Measurements from ENCODE around the gene EXOC2. TPM values are rescaled to one million over a fixed set of nuclear protein-coding genes. Genes with fewer than 3 reads are reported as not detected.

Gene EXOC2
- total RNA-seq, 4 donors from 2014 or later = 19.5 to 23.6 (median 20.9) TPM

DNA sequence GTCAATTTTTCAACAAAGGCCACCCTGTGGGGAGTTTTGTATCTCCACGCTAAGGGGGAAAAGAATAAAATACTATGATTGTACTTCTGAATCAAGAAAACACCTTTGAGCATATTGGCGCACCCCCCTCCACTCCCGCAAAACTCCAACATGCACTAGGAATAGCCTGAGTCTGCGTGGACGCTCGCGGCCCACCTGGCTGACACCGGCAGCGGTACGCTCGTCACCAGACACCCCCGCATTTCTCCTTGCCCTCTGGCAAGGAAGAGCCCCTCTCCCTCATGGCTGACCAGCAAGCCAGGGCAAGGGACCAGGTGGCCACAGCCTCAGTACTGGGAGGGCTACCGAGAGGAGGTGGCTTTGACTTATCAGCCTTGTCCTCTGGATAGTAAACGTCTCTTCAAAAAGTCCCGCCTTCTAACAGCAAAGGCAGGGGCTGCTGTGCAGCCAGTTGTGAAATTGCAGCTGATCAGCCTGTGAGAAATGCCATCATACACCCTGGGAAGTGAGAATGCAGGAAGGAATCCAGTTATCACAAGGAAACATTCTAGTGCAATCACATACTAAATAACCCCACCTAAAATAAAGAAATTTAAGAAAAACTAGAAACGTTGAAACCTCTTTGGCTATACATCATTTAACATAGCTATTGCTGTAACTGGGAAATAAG lies 120.2 kb downstream of the EXOC2 start:
- H3K4me3 ChIP-seq (ENCODE audit: low read depth, poor library complexity, severe bottlenecking) = no peak overlapping the region
- WGBS, 2 donors = 89 to 94% methylated on average over 16 of the region's 16 CpGs
- intact Hi-C loops (cut with DNase I; ENCODE audit: low total_unique reads) = no loop called here
- DNase-seq (ENCODE audit: low spot score in 2 of 2) = no peak
- no peak for TF ChIP-seq POLR2A (IDR thresholded peaks at IDR 0.05)
- TF ChIP-seq, protein P1, sequence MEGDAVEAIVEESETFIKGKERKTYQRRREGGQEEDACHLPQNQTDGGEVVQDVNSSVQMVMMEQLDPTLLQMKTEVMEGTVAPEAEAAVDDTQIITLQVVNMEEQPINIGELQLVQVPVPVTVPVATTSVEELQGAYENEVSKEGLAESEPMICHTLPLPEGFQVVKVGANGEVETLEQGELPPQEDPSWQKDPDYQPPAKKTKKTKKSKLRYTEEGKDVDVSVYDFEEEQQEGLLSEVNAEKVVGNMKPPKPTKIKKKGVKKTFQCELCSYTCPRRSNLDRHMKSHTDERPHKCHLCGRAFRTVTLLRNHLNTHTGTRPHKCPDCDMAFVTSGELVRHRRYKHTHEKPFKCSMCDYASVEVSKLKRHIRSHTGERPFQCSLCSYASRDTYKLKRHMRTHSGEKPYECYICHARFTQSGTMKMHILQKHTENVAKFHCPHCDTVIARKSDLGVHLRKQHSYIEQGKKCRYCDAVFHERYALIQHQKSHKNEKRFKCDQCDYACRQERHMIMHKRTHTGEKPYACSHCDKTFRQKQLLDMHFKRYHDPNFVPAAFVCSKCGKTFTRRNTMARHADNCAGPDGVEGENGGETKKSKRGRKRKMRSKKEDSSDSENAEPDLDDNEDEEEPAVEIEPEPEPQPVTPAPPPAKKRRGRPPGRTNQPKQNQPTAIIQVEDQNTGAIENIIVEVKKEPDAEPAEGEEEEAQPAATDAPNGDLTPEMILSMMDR (IDR thresholded peaks at IDR 0.05) = no peak

DNA sequence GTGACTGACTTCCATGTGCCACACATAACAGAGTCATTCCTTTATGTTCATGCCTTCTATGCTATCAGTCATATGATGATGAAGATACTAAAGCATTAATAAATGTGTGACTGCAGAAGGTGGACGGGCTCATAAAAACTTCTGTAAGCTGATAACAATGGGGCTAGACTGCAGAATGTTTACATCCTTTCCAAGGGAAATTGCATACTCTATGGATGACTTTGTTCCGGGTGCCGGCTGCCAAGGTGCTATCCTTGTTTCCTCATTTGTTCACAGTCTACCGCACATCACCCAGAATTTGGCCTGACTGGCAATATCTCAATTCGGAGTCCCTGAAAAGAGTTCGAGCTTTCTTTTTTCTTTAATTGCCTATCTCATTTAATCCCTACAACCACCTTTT lies 121.0 kb downstream of the EXOC2 start:
- DNase-seq (ENCODE audit: low spot score in 2 of 2) = no peak
- intact Hi-C loops (cut with DNase I; ENCODE audit: low total_unique reads) = no loop called here
- H3K4me3 ChIP-seq (ENCODE audit: low read depth, poor library complexity, severe bottlenecking) = no peak overlapping the region
- 98 to 99% methylated on average over 6 of the region's 6 CpGs for WGBS, 2 donors
- TF ChIP-seq, protein P1 (IDR thresholded peaks at IDR 0.05) = no peak
- no peak for TF ChIP-seq POLR2A (IDR thresholded peaks at IDR 0.05)

DNA sequence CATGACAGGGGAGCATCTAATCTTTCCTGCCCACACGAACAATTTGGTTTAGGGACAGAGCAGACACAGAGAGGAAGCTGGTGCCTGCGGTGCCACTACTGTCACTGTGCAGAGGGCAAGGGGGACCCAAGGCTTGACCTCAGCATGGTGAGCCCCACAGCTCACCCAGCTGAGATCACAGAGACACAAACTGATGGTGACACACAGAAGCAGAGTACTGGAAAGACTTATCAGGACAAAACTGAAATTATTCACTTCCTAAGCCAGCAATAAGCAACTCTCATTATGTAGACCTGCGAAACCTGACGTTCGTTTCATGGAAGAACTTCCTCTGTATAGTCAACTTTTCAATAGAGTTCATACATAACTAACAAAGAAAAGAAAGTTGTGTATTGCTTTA lies 122.1 kb downstream of the EXOC2 start:
- no peak for DNase-seq (ENCODE audit: low spot score in 2 of 2)
- intact Hi-C loops (cut with DNase I; ENCODE audit: low total_unique reads) = no loop called here
- no peak overlapping the region for H3K4me3 ChIP-seq (ENCODE audit: low read depth, poor library complexity, severe bottlenecking)
- WGBS, 2 donors = 97% methylated on average over 5 of the region's 5 CpGs
- TF ChIP-seq POLR2A (IDR thresholded peaks at IDR 0.05) = no peak
- TF ChIP-seq, protein P1 (IDR thresholded peaks at IDR 0.05) = no peak

DNA sequence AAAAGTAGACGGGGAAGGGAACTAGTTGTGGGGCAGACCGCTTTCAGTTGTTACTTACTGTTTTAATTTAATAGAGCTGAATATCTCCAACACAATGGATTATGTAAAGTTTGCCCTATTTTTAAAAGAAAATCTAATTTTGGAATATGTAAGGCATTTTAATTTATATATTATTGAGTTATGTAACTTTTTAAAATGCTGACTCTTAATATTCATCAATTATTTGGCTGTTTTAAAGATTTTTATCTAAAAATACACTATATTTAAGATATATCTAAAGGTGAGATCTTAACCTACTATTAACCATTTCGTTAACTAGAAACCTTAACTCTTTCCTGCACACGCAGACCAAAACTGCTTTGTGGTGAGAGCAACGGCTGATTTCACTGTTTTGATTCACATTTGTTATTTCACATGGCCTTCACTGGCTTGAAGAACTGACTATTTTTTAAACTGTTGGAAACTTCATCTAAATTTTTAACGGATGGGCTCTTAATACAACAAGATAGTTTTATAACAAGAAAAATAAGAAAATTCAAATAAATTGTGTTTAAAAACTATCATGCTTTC lies 123.9 kb downstream of the EXOC2 start:
- intact Hi-C loops (cut with DNase I; ENCODE audit: low total_unique reads) = no loop called here
- DNase-seq (ENCODE audit: low spot score in 2 of 2) = no peak
- TF ChIP-seq, protein P1 (IDR thresholded peaks at IDR 0.05) = no peak
- no peak for TF ChIP-seq POLR2A (IDR thresholded peaks at IDR 0.05)
- WGBS, 2 donors = 92% methylated on average over 6 of the region's 6 CpGs
- H3K4me3 ChIP-seq (ENCODE audit: low read depth, poor library complexity, severe bottlenecking) = no peak overlapping the region

DNA sequence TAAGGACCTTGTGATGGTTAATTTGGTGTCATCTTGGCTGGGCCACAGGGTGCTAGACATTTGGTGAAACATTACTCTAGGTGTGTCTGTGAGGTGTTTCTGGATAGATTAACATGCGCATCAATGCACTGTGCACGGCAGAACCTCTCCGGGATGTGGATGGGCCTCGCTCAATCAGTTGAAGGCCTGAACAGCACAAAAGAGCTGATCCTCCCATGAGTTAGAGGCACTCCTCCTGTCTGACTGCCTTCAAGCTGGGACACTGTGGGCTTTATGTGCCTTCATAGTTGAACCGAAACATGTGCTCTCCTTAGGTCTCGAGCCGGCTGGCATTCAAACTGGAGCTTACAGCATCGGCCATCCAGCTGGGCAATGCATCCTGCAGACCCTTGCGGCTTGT lies 124.9 kb downstream of the EXOC2 start:
- 87 to 95% methylated on average over 8 to 9 of the region's 9 CpGs for WGBS, 2 donors
- H3K4me3 ChIP-seq (ENCODE audit: low read depth, poor library complexity, severe bottlenecking) = no peak overlapping the region
- no peak for DNase-seq (ENCODE audit: low spot score in 2 of 2)
- intact Hi-C loops (cut with DNase I; ENCODE audit: low total_unique reads) = no loop called here
- TF ChIP-seq, protein P1 (IDR thresholded peaks at IDR 0.05) = no peak
- no peak for TF ChIP-seq POLR2A (IDR thresholded peaks at IDR 0.05)

DNA sequence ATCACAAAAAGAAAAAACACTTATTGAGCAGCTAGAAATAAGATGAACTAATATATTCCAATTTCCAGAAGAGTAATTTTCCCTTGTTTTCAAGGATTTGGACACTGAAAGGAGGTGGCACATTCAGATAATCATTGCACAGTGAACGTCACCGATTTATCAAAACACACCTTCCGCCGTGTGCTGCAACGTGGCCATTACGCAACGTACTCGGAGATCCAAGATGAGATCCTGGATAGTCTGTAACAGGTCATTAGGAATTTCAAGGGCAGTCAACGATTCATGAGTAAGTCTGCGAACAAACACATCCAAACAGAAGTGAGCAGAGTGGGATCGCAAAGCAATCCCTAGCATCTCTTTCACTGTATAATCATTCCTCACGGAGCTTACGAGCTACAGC lies 129.1 kb downstream of the EXOC2 start:
- no peak for DNase-seq (ENCODE audit: low spot score in 2 of 2)
- no peak overlapping the region for H3K4me3 ChIP-seq (ENCODE audit: low read depth, poor library complexity, severe bottlenecking)
- 95 to 97% methylated on average over 13 of the region's 13 CpGs for WGBS, 2 donors
- intact Hi-C loops (cut with DNase I; ENCODE audit: low total_unique reads) = no loop called here
- TF ChIP-seq POLR2A (IDR thresholded peaks at IDR 0.05) = no peak
- TF ChIP-seq, protein P1 (IDR thresholded peaks at IDR 0.05) = no peak

All from lower leg skin (tissue), 4 donors.